Peyer's patch (tissue), 4 donors: ENCODE results near the gene CEP78.

Experiments used
- POLR2A ChIP-seq, 2 donors: fragments of 450-650 bp; IDR thresholded peaks; one replicate each; pipeline ENCODE4 v1.5.1; 2017; ENCODE audit warnings: antibody characterized with exemption in 2 of 2, mild to moderate bottlenecking in 2 of 2, moderate library complexity in 2 of 2
- TF ChIP-seq, protein P1 (sequence below), 6 experiments: fragments of 450-650 bp in 4 of 6; fragments of 200-600 bp in 2 of 6; sonication (generic) in 1 of 6; IDR thresholded peaks; one replicate each; pipeline ENCODE4 v1.5.1; 2017 to 2019; ENCODE audit warnings: antibody characterized with exemption in 6 of 6, mild to moderate bottlenecking in 3 of 6, moderate library complexity in 1 of 6

DNA sequence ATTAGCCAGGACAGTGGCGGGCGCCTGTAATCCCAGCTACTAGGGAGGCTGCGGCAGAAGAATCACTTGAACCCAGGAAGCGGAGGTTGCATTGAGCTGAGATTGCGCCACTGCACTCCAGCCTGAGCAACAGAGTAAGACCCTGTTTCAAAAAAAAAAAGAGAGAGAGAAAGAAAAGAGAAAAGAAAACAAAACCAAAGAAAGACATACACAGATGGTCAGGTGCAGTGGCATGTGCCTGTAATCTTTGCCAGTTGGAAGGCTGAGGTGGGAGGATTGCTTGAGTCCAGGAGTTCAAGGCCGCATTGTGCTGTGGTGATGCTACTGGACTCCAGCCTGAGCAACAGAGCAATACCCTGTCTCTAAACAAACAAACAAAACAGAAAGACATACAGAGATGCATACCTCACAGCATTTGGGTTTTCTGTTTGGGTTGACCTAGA, 51.1 kb downstream of the CEP78 start:
- TF ChIP-seq, protein P1, sequence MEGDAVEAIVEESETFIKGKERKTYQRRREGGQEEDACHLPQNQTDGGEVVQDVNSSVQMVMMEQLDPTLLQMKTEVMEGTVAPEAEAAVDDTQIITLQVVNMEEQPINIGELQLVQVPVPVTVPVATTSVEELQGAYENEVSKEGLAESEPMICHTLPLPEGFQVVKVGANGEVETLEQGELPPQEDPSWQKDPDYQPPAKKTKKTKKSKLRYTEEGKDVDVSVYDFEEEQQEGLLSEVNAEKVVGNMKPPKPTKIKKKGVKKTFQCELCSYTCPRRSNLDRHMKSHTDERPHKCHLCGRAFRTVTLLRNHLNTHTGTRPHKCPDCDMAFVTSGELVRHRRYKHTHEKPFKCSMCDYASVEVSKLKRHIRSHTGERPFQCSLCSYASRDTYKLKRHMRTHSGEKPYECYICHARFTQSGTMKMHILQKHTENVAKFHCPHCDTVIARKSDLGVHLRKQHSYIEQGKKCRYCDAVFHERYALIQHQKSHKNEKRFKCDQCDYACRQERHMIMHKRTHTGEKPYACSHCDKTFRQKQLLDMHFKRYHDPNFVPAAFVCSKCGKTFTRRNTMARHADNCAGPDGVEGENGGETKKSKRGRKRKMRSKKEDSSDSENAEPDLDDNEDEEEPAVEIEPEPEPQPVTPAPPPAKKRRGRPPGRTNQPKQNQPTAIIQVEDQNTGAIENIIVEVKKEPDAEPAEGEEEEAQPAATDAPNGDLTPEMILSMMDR (IDR thresholded peaks at IDR 0.05) = no peak
- TF ChIP-seq POLR2A (IDR thresholded peaks at IDR 0.05) = no peak
